NT2/D1 (cell line): Measurements from ENCODE around the gene SH2B3.

ENCODE experiments used
- SUZ12 ChIP-seq: IDR thresholded peaks from 2 replicates; pipeline ENCODE4 v1.6.1; 2011; ENCODE audit not compliant: insufficient read length, insufficient read depth; ENCODE audit errors: extremely low read depth
- YY1 ChIP-seq: IDR thresholded peaks from 2 replicates; pipeline ENCODE4 v1.6.1; 2011; ENCODE audit not compliant: insufficient read length, insufficient read depth
- ZNF274 ChIP-seq: IDR thresholded peaks from 2 replicates; pipeline ENCODE4 v1.6.1; 2011; ENCODE audit warnings: mild to moderate bottlenecking, low read depth, low read length

DNA sequence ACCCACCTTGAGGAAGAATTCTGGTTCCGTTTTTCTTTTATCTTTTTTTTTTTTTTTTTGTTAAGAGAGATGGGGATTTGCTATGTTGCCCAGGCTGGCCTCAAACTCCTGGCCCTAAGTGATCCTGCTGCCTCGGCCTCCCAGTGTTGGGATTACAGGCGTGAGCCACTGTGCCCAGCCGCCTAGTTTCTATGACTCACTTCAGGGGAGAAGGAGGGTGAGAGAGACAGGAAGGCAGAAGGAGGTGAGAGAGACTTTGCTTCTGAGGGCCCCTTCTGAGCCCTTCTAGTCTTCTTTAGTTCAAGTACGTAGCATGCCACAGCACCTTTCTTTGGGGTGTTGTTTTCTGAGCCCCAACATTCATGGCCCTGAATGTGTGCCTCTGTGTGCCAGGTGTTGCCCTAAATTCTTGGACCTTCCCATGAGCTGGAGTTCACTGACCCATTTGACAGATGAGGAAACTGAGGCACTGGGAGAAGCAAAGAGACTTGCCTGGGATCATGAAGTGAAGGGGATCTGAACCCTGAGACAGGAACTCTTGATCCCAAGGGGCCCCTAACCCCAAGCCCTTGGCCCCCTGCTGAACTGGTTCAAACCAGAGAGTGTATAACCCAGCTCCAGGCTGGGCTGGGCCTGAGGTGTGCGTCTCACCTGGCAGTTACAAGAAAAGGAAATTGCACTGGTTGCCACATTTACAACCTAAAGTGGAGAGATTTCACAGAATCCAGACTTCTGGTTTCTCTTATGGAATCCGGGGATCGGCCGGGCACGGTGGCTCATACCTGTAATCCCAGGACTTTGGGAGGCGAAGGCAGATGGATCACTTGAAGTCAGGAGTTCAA, 20.8 kb downstream of the SH2B3 start:
- no peak for TF ChIP-seq YY1
- TF ChIP-seq ZNF274, result no peak
- no peak for TF ChIP-seq SUZ12
